HepG2 (cell line): Measurements from ENCODE around the gene CHKA. TPM values are rescaled to one million over a fixed set of nuclear protein-coding genes. Genes with fewer than 3 reads are reported as not detected.

Source experiments
- ARNTL ChIP-seq: sonication (generic); formaldehyde crosslinking; IDR thresholded peaks from 2 replicates; pipeline ENCODE4 v1.4.0; 2020; ENCODE audit warnings: mild to moderate bottlenecking, missing genetic modification reagents
- HNRNPK ChIP-seq: fragments of 200-400 bp; formaldehyde crosslinking; IDR thresholded peaks from 2 replicates; pipeline ENCODE4 v1.6.1; 2018; ENCODE audit warnings: low read length, low read depth, moderate library complexity, mild to moderate bottlenecking; ENCODE audit not compliant: poor library complexity, severe bottlenecking
- HOMEZ ChIP-seq: IDR thresholded peaks from 2 replicates; pipeline ENCODE4 v1.6.1; 2016; ENCODE audit warnings: low read depth
- KAT2B ChIP-seq: fragments of 150-350 bp; IDR thresholded peaks from 2 replicates; pipeline ENCODE4 v1.6.1; 2014; ENCODE audit warnings: low read depth, low read length, borderline replicate concordance
- MEF2D ChIP-seq: sonication (generic); formaldehyde crosslinking; IDR thresholded peaks from 2 replicates; pipeline ENCODE4 v1.5.1; 2020; ENCODE audit warnings: mild to moderate bottlenecking, missing genetic modification reagents
- MYNN ChIP-seq: sonication (generic); formaldehyde crosslinking; IDR thresholded peaks from 2 replicates; pipeline ENCODE4 v1.4.0; 2020; ENCODE audit warnings: mild to moderate bottlenecking, low read depth, missing genetic modification reagents
- MZF1 ChIP-seq: sonication (generic); formaldehyde crosslinking; IDR thresholded peaks from 2 replicates; pipeline ENCODE4 v1.8.1; 2023; ENCODE audit warnings: mild to moderate bottlenecking, missing genetic modification reagents, borderline replicate concordance
- NCOA1 ChIP-seq: sonication (generic); formaldehyde crosslinking; IDR thresholded peaks from 2 replicates; pipeline ENCODE4 v1.9.0; 2021; ENCODE audit warnings: missing genetic modification reagents
- NFKBIZ ChIP-seq: IDR thresholded peaks from 2 replicates; pipeline ENCODE4 v1.6.1; 2018; ENCODE audit warnings: missing genetic modification reagents, missing compliant biosample characterization
- NR2C2 ChIP-seq: sonication (generic); formaldehyde crosslinking; IDR thresholded peaks from 2 replicates; pipeline ENCODE4 v1.4.0; 2020; ENCODE audit warnings: missing genetic modification reagents, mild to moderate bottlenecking, moderate library complexity, borderline replicate concordance
- PAWR ChIP-seq: sonication (generic); formaldehyde crosslinking; IDR thresholded peaks from 2 replicates; pipeline ENCODE4 v1.4.0; 2020; ENCODE audit warnings: missing genetic modification reagents, mild to moderate bottlenecking, borderline replicate concordance
- PAXIP1 ChIP-seq: sonication (generic); formaldehyde crosslinking; conservative IDR thresholded peaks from 2 replicates; pipeline ENCODE4 v1.4.0; 2020; ENCODE audit warnings: mild to moderate bottlenecking, missing genetic modification reagents, moderate library complexity
- SP4 ChIP-seq: sonication (generic); formaldehyde crosslinking; IDR thresholded peaks from 2 replicates; pipeline ENCODE4 v1.8.1; 2023; ENCODE audit warnings: mild to moderate bottlenecking, missing genetic modification reagents
- SSRP1 ChIP-seq: IDR thresholded peaks from 2 replicates; pipeline ENCODE4 v1.6.1; 2016; ENCODE audit warnings: control low read depth
- ZNF205 ChIP-seq: IDR thresholded peaks from 2 replicates; pipeline ENCODE4 v1.6.1; 2018; ENCODE audit warnings: missing biosample characterization, missing genetic modification reagents
- ZNF260 ChIP-seq: sonication (generic); formaldehyde crosslinking; IDR thresholded peaks from 2 replicates; pipeline ENCODE4 v1.4.0; 2020; ENCODE audit warnings: missing genetic modification reagents, low read depth, mild to moderate bottlenecking, borderline replicate concordance
- ZNF510 ChIP-seq: sonication (generic); formaldehyde crosslinking; IDR thresholded peaks from 2 replicates; pipeline ENCODE4 v1.4.0; 2020; ENCODE audit warnings: low read depth, mild to moderate bottlenecking, missing genetic modification reagents
- ZNF546 ChIP-seq: sonication (generic); formaldehyde crosslinking; conservative IDR thresholded peaks from 2 replicates; pipeline ENCODE4 v1.8.1; 2023; ENCODE audit warnings: mild to moderate bottlenecking, missing genetic modification reagents
- ZNF550 ChIP-seq: sonication (generic); formaldehyde crosslinking; IDR thresholded peaks from 2 replicates; pipeline ENCODE4 v1.4.0; 2020; ENCODE audit warnings: mild to moderate bottlenecking, missing genetic modification reagents, borderline replicate concordance
- ZNF556 ChIP-seq: sonication (generic); formaldehyde crosslinking; IDR thresholded peaks from 2 replicates; pipeline ENCODE4 v1.4.0; 2020; ENCODE audit warnings: mild to moderate bottlenecking, missing genetic modification reagents, borderline replicate concordance
- ZNF580 ChIP-seq: IDR thresholded peaks from 2 replicates; pipeline ENCODE4 v1.6.1; 2016; ENCODE audit warnings: low read depth, borderline replicate concordance
- ZNF678 ChIP-seq: sonication (generic); formaldehyde crosslinking; IDR thresholded peaks from 2 replicates; pipeline ENCODE4 v1.4.0; 2020; ENCODE audit warnings: mild to moderate bottlenecking, missing genetic modification reagents
- polyA plus RNA-seq, 8 experiments: library from polyadenylated mRNA; depleted of rRNA in 3 of 8; stranded (reverse) in 7 of 8; unstranded in 1 of 8; fragments of >200 nt; fragmentation: Illumina TruSeq in 4 of 8; extraction: Trizol in 4 of 8; gene quantifications; 2 replicates each; pipeline versions ENCODE4 v1.2.1 to v1.2.3, GENCODE V29; 2011 to 2016; ENCODE audit warnings: low read depth in 4 of 8, missing spikeins in 1 of 8, mixed read lengths in 1 of 8; ENCODE audit not compliant: insufficient read depth in 1 of 8
- total RNA-seq, 5 experiments: library from RNA; depleted of rRNA; stranded (reverse); fragments of >200 nt; fragmentation: Illumina TruSeq; extraction: Trizol; gene quantifications; 2 replicates each; pipeline ENCODE4 v1.2.3, GENCODE V29; 2016; ENCODE audit warnings: low read depth in 1 of 5

CHKA gene
- total and polyA plus RNA-seq, 2 of the 13 experiments (the other 11 are each of a cell fraction or from before 2014, with no cell fraction given), result 71.6 to 92.7 TPM

- TF ChIP-seq ZNF556 (CRISPR knock-in tag), result no peak
- TF ChIP-seq NR2C2, result no peak
- peak; percentile 54; the same call in 1 of the 2 replicates for TF ChIP-seq ZNF580 (CRISPR knock-in tag)
- TF ChIP-seq MYNN (CRISPR knock-in tag), result no peak
- TF ChIP-seq HNRNPK, result no peak
- TF ChIP-seq SP4 (CRISPR knock-in tag), result peak; percentile 65
- TF ChIP-seq ZNF678 (CRISPR knock-in tag), result no peak
- peak; percentile 46; the same call in 1 of the 2 replicates for TF ChIP-seq PAXIP1
- no peak for TF ChIP-seq SSRP1 (CRISPR knock-in tag)
- TF ChIP-seq PAWR, result no peak
- TF ChIP-seq ZNF260 (CRISPR knock-in tag), result 0 out of 2 replicates have a peak, but pooled peaks have one; percentile 31
- no peak for TF ChIP-seq HOMEZ (CRISPR knock-in tag)
- TF ChIP-seq ARNTL (CRISPR knock-in tag), result no peak
- 0 out of 2 replicates have a peak, but pooled peaks have one; percentile 15 for TF ChIP-seq NFKBIZ (CRISPR knock-in tag)
- TF ChIP-seq KAT2B, result no peak
- no peak for TF ChIP-seq MZF1 (CRISPR knock-in tag)
- no peak for TF ChIP-seq ZNF546
- 0 out of 2 replicates have a peak, but pooled peaks have one; percentile 18 for TF ChIP-seq ZNF205 (CRISPR knock-in tag)
- no peak for TF ChIP-seq ZNF510
- no peak for TF ChIP-seq NCOA1
- TF ChIP-seq ZNF550 (CRISPR knock-in tag), result no peak
- peak; percentile 47; the same call in 1 of the 2 replicates for TF ChIP-seq MEF2D (CRISPR knock-in tag)
Observed at GRCh38 chr11:68010090-68011041, 110.8 kb downstream of the CHKA start, which contains the start of gene ALDH3B1 (continued).
